Endothelial cell of umbilical vein (primary cell): ENCODE measurements around the gene DACT2. TPM values are rescaled to one million over a fixed set of nuclear protein-coding genes. Genes with fewer than 3 reads are reported as not detected.

ENCODE experiments used
- BruUV-seq: library from RNA; stranded (reverse); fragments of 400-500 nt; replicated peaks from 2 replicates; lab custom pipeline; 2021; lab: Mats Ljungman, UMichigan
- CTCF ChIA-PET: fragments of 300-600, 350-600 bp; sonication (Branson Sonifier 250); formaldehyde crosslinking; loops from one replicate; lab custom pipeline; 2021; ENCODE audit warnings: antibody characterized with exemption, inconsistent platforms; lab: Charles Lee
- POLR2A ChIA-PET: fragments of 300-600, 350-600 bp; sonication (Branson Sonifier 250); formaldehyde crosslinking; loops from one replicate; lab custom pipeline; 2021; ENCODE audit warnings: antibody characterized with exemption, inconsistent platforms; lab: Charles Lee
- DNase-seq: peaks from one replicate; pipeline ENCODE4 v3.0.0-alpha.2; 2011; ENCODE audit warnings: low read depth, low spot score
- FAIRE-seq: peaks from 2 replicates; lab custom pipeline; 2011; peaks lifted over from hg19 to GRCh38; lab: Jason Lieb, UNC
- H2AFZ ChIP-seq: 2 replicates; pipeline ENCODE4 v1.6.0; 2012; ENCODE audit warnings: low read depth, low read length, control low read depth, inconsistent platforms
- H3K27ac ChIP-seq: 2 replicates; pipeline ENCODE4 v1.5.1; 2011; ENCODE audit warnings: low read depth, mild to moderate bottlenecking, control low read depth, low read length, moderate library complexity; ENCODE audit not compliant: insufficient read depth
- H3K27me3 ChIP-seq, 2 experiments: 2 replicates each; pipeline versions ENCODE4 v1.6.0 to v1.6.1; 2011; ENCODE audit warnings: low read length in 2 of 2, mixed read lengths in 1 of 2; ENCODE audit not compliant: control insufficient read depth in 2 of 2, insufficient read depth in 2 of 2
- H3K36me3 ChIP-seq, 2 experiments: 2 replicates in 1 of 2; 3 replicates in 1 of 2; pipeline ENCODE4 v1.5.1; 2011; ENCODE audit warnings: low read length in 2 of 2, mild to moderate bottlenecking in 1 of 2, moderate library complexity in 1 of 2; ENCODE audit not compliant: control insufficient read depth in 2 of 2, insufficient read depth in 2 of 2; ENCODE audit errors: extremely low read depth in 1 of 2
- H3K4me1 ChIP-seq: 3 replicates; pipeline ENCODE4 v1.5.1; 2011; ENCODE audit warnings: mild to moderate bottlenecking, low read length; ENCODE audit not compliant: control insufficient read depth, insufficient read depth; ENCODE audit errors: extremely low read depth
- H3K4me2 ChIP-seq: 2 replicates; pipeline ENCODE4 v1.6.1; 2011; ENCODE audit warnings: low read length, control low read depth, mixed read lengths; ENCODE audit not compliant: insufficient read depth
- H3K4me3 ChIP-seq, 3 experiments: fragments of 200-600 bp in 1 of 3; sonication (generic), shearing (Covaris generic) in 1 of 3; replicated peaks in 1 of 3; 2 replicates each; pipeline ENCODE4 v1.5.1; 2011 to 2016; ENCODE audit warnings: control low read depth in 3 of 3, low read length in 3 of 3, mild to moderate bottlenecking in 2 of 3, inconsistent platforms in 1 of 3, low read depth in 1 of 3, moderate library complexity in 1 of 3; ENCODE audit not compliant: insufficient read depth in 1 of 3
- H3K79me2 ChIP-seq: 2 replicates; pipeline ENCODE4 v1.6.0; 2012; ENCODE audit warnings: low read length, inconsistent platforms; ENCODE audit not compliant: control insufficient read depth, insufficient read depth
- H3K9ac ChIP-seq: replicated peaks from 2 replicates; pipeline ENCODE3; 2011; ENCODE audit warnings: low read length, control low read depth; ENCODE audit not compliant: insufficient read depth; ENCODE audit errors: extremely low read depth
- H3K9me1 ChIP-seq: replicated peaks from 3 replicates; pipeline ENCODE4 v1.6.0; 2011; ENCODE audit warnings: mild to moderate bottlenecking, low read length; ENCODE audit not compliant: control insufficient read depth, insufficient read depth; ENCODE audit errors: extremely low read depth
- H3K9me3 ChIP-seq: replicated peaks from 2 replicates; pipeline ENCODE4 v1.5.1; 2012; ENCODE audit warnings: low read length, inconsistent platforms; ENCODE audit not compliant: control insufficient read depth, insufficient read depth
- H4K20me1 ChIP-seq: replicated peaks from 2 replicates; pipeline ENCODE3; 2011; ENCODE audit warnings: mild to moderate bottlenecking, low read length; ENCODE audit not compliant: control insufficient read depth, insufficient read depth; ENCODE audit errors: extremely low read depth
- CTCF ChIP-seq, 2 donors: IDR thresholded peaks; 1 replicate in 1 of 2; 2 replicates in 1 of 2; pipeline ENCODE4 v1.5.1; 2011; ENCODE audit warnings: low read length in 2 of 2, mild to moderate bottlenecking in 2 of 2, moderate library complexity in 2 of 2, control low read depth in 1 of 2, inconsistent platforms in 1 of 2, low read depth in 1 of 2; ENCODE audit not compliant: insufficient read depth in 1 of 2; ENCODE audit errors: extremely low read depth in 1 of 2
- FOS ChIP-seq: IDR thresholded peaks from 2 replicates; pipeline ENCODE4 v1.6.1; 2011; ENCODE audit warnings: mild to moderate bottlenecking, low read length, moderate library complexity, borderline replicate concordance; ENCODE audit not compliant: insufficient read depth
- GATA2 ChIP-seq: IDR thresholded peaks from 2 replicates; pipeline ENCODE4 v1.7.0; 2011; ENCODE audit warnings: low read depth, mild to moderate bottlenecking, moderate library complexity, mixed read lengths, low read length; ENCODE audit not compliant: insufficient read length, insufficient read depth
- MAX ChIP-seq: IDR thresholded peaks from 2 replicates; pipeline ENCODE4 v1.6.1; 2011; ENCODE audit not compliant: insufficient read depth, insufficient read length
- MYC ChIP-seq: IDR thresholded peaks from one replicate; pipeline ENCODE4 v1.6.1; 2011; ENCODE audit warnings: mild to moderate bottlenecking, low read depth, low read length
- POLR2AphosphoS5 ChIP-seq: IDR thresholded peaks from 2 replicates; pipeline ENCODE4 v1.6.1; 2012; ENCODE audit warnings: low read depth, mild to moderate bottlenecking, control low read depth, low read length, moderate library complexity; ENCODE audit not compliant: insufficient read depth
- dilution Hi-C: fragments of 300-500 bp; cut with MboI; formaldehyde crosslinking; loops from one replicate; pipeline ENCODE4 v1.15.0; 2019; ENCODE audit warnings: low sequenced_read_pairs; ENCODE audit not compliant: extremely low pct_ligation_motif_present
- intact Hi-C: fragments of 100-400 bp; cut with micrococcal nuclease; formaldehyde crosslinking; loops from one replicate; pipeline ENCODE4 v1.10.0; 2022
- polyA plus RNA-seq, 4 experiments: library from polyadenylated mRNA; depleted of rRNA in 3 of 4; stranded (reverse) in 3 of 4; unstranded in 1 of 4; fragments of >200 nt; gene quantifications; 2 replicates each; pipeline versions ENCODE4 v1.2.1 to v1.2.3, GENCODE V29; 2011 to 2012; ENCODE audit warnings: missing spikeins in 1 of 4
- total RNA-seq: library from RNA; stranded (reverse); gene quantifications from 2 replicates; pipeline ENCODE4 v1.2.3, GENCODE V29; 2021

Gene DACT2
- total and polyA plus RNA-seq, 2 donors (not counting 3 experiments of a cell fraction or from before 2014, with no cell fraction given) = not detected

DNA sequence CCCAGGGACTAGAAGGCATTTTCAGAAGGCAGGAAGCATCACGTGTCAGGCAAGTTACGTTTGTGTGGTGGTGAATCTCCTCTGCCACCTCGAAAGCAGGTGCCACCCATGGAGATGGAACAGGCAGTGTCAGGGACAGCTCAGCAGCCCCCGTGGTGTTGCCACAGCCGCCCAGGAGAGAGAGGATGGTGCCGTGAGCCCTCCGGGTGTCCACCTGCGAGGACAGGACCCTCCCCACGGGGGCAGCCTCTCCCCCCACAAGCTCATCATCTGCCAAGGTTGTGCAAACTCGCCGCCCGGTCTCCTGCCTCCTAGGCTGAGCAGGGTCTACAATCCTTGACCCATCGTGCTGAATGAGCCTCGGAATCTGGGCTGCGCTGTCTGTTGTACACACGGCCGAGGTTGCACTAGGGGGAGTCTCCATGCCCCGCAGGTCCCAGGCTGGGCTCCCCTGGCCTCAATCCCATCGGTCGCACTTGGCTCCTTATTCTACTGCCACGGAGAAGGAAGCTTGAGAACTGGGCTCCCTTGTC, 40.1 kb downstream of the DACT2 start:
- H3K9me3 ChIP-seq = no peaks in the 10 kb centered on the region
- CTCF ChIA-PET = no interaction called here
- no peaks in the 10 kb centered on the region for H3K9me1 ChIP-seq
- POLR2A ChIA-PET = no interaction called here
- H3K4me1 ChIP-seq = no peaks in the 10 kb centered on the region
- H3K4me3 ChIP-seq = no peak overlapping the region
- no peaks in the 10 kb centered on the region for H3K36me3 ChIP-seq
- intact Hi-C loops = no loop called here
- no peak overlapping the region for H2AFZ ChIP-seq
- TF ChIP-seq MAX (no peak), FOS (no peak), POLR2AphosphoS5 (no peak), GATA2 (no peak), CTCF (IDR thresholded peaks at IDR 0.05; ENCODE audit: extremely low read depth in 1 of 2, insufficient read depth in 1 of 2, low read depth in 1 of 2, low read length in 2 of 2) (no peak), MYC (no peak)
- H3K4me2 ChIP-seq = no peak overlapping the region
- no peaks in the 10 kb centered on the region for H3K27me3 ChIP-seq
- no peaks in the 10 kb centered on the region for H3K79me2 ChIP-seq
- dilution Hi-C loops = no loop called here
- FAIRE-seq = no peak
- no peak overlapping the region for H3K9ac ChIP-seq
- no peak overlapping the region for H3K27ac ChIP-seq
- no peaks in the 10 kb centered on the region for H4K20me1 ChIP-seq
- DNase-seq = no peak
- no TSS peak for BruUV-seq
